ENCODE data around the gene XCR1. TPM values are rescaled to one million over a fixed set of nuclear protein-coding genes. Genes with fewer than 3 reads are reported as not detected.
"Not testable (repeated sequence)": the region's sequence is repeated elsewhere in the genome, so short reads cannot be mapped to it uniquely, and the experiment has no call there.

The XCR1 gene
- total RNA-seq, result not detected

- DNase-seq, result no peak
These were observed at the start of gene XCR1 for GRCh38 chr3:46027021-46027705. TSS of gene XCR1 (minus strand) at chr3:46027483. CDS start at chr3:46021947, 5,536 bp downstream.

- DNase-seq, result no peak
These were observed 49.3 kb upstream of the XCR1 start for GRCh38 chr3:46076606-46077005.

GRCh38 chr3:46075816-46076215 is 48.5 kb upstream of the XCR1 start:
- DNase-seq, result no peak

- no peak for DNase-seq
These were observed 44.1 kb upstream of the XCR1 start for GRCh38 chr3:46071222-46071858.

- no peak for DNase-seq
These were observed 43.4 kb upstream of the XCR1 start for GRCh38 chr3:46070595-46071093.

- DNase-seq, result no peak
These were observed 41.2 kb upstream of the XCR1 start for GRCh38 chr3:46068501-46068900.

- DNase-seq, result no peak
These were observed 40.1 kb upstream of the XCR1 start for GRCh38 chr3:46067401-46067800.

GRCh38 chr3:46065750-46066256 is 38.5 kb upstream of the XCR1 start:
- DNase-seq, result peak; percentile 14

GRCh38 chr3:46065294-46065705 is 38.0 kb upstream of the XCR1 start:
- DNase-seq, result peak; percentile 83

- no peak for DNase-seq
These were observed 35.4 kb upstream of the XCR1 start for GRCh38 chr3:46062679-46063078.

- DNase-seq, result no peak
These were observed 34.6 kb upstream of the XCR1 start for GRCh38 chr3:46061887-46062286.

GRCh38 chr3:46061108-46061720 is 33.9 kb upstream of the XCR1 start:
- no peak for DNase-seq

- no peak for DNase-seq
These were observed 33.3 kb upstream of the XCR1 start for GRCh38 chr3:46060551-46060950.

- DNase-seq, result no peak
These were observed 32.1 kb upstream of the XCR1 start for GRCh38 chr3:46059432-46059831.

- no peak for DNase-seq
These were observed 31.7 kb upstream of the XCR1 start for GRCh38 chr3:46058981-46059380.

GRCh38 chr3:46057716-46058115 is 30.4 kb upstream of the XCR1 start:
- no peak for DNase-seq

GRCh38 chr3:46056686-46057085 is 29.4 kb upstream of the XCR1 start:
- DNase-seq, result no peak

- DNase-seq, result not testable (repeated sequence)
These were observed 26.7 kb upstream of the XCR1 start for GRCh38 chr3:46053761-46054515.

GRCh38 chr3:46053265-46053664 is 26.0 kb upstream of the XCR1 start:
- not testable (repeated sequence) for DNase-seq

- DNase-seq, result no peak
These were observed 25.2 kb upstream of the XCR1 start for GRCh38 chr3:46052531-46052930.

GRCh38 chr3:46049093-46049492 is 21.8 kb upstream of the XCR1 start:
- no peak for DNase-seq

GRCh38 chr3:46046231-46046630 is 18.9 kb upstream of the XCR1 start:
- DNase-seq, result not testable (repeated sequence)

All from tongue (tissue), 2 donors.